ENCODE results near the gene ZNF124.
"Not testable (repeated sequence)": the region's sequence is repeated elsewhere in the genome, so short reads cannot be mapped to it uniquely, and the experiment has no call there.

The ZNF124 gene

DNA sequence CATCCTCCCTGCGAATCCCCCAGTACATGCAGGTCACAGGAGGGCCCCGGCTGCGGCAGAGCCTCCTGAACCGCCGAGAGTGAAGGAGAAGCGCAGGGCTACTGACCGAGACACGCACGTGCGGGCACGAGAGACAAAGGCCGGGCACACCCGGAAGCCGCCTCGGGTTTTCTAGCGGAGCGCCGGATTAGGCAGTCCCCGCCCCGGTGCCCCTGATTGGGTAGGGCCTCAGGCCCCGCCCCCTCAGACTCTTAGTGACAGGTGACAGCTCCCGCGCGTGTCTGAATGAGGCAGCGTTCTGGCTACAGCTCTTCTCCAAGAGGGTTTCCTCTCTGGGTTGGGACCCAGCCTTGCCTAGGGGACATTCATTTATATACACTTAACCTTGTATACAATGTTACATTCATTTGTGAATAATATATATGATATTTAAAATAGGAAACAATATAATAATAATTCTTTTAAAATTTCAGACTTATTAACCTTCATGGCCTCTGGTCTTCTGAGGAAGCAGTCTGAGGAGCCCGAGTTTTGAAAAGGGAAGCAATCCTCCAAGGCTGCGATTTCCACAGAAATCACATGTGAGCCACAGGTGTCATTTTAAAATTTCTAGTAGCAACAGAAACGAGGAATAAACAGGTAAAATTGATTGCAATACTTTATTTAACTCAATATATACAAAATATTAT is at the start of gene ZNF124:
TSS of gene ZNF124 (minus strand) at position 146 of the 689 bp plus-strand sequence. CDS start at position 3, 143 bp downstream.
- CTCF ChIA-PET; POLR2A ChIA-PET; DNase-seq (ENCODE audit: extremely low spot score): not testable (repeated sequence)

- CTCF ChIA-PET; POLR2A ChIA-PET; DNase-seq (ENCODE audit: extremely low spot score): not testable (repeated sequence)
These were observed 48.5 kb upstream of the ZNF124 start for GRCh38 chr1:247220280-247220679.

GRCh38 chr1:247218121-247218651 is 46.4 kb upstream of the ZNF124 start:
- no peak for TF ChIP-seq CTCF (IDR thresholded peaks at IDR 0.05; ENCODE audit: control extremely low read depth, extremely low read depth, low read depth, missing control alignments)
- ChIA-PET POLR2A (no interaction called here), CTCF (no interaction called here)
- DNase-seq (ENCODE audit: extremely low spot score): no peak

- no peak for TF ChIP-seq CTCF (IDR thresholded peaks at IDR 0.05; ENCODE audit: control extremely low read depth, extremely low read depth, low read depth, missing control alignments)
- CTCF ChIA-PET: no interaction called here
- POLR2A ChIA-PET: no interaction called here
- no peak for DNase-seq (ENCODE audit: extremely low spot score)
These were observed 44.4 kb upstream of the ZNF124 start for GRCh38 chr1:247216261-247216660.

GRCh38 chr1:247212627-247213617 is 41.1 kb upstream of the ZNF124 start:
- TF ChIP-seq CTCF (IDR thresholded peaks at IDR 0.05; ENCODE audit: control extremely low read depth, extremely low read depth, low read depth, missing control alignments): no peak
- POLR2A ChIA-PET: no interaction called here
- CTCF ChIA-PET: interaction anchor here (0.9 to 1.5 kb wide), 5 partner anchors 9 to 178 kb away, joined by 3 to 4 read pairs (median 3); no protein-coding TSS in a partner anchor
- no peak for DNase-seq (ENCODE audit: extremely low spot score)

GRCh38 chr1:247212012-247212411 is 40.2 kb upstream of the ZNF124 start:
- DNase-seq (ENCODE audit: extremely low spot score): peak; percentile 59
- CTCF ChIA-PET: interaction anchor here (0.9 to 1.5 kb wide), 3 partner anchors 8 to 106 kb away, joined by 3 to 4 read pairs (median 3); no protein-coding TSS in a partner anchor
- POLR2A ChIA-PET: no interaction called here
- no peak for TF ChIP-seq CTCF (IDR thresholded peaks at IDR 0.05; ENCODE audit: control extremely low read depth, extremely low read depth, low read depth, missing control alignments)

GRCh38 chr1:247211339-247211738 is 39.5 kb upstream of the ZNF124 start:
- no peak for TF ChIP-seq CTCF (IDR thresholded peaks at IDR 0.05; ENCODE audit: control extremely low read depth, extremely low read depth, low read depth, missing control alignments)
- CTCF ChIA-PET: interaction anchor here (1.5 kb wide), 1 partner anchor 107 kb away, joined by 3 read pairs; no protein-coding TSS in a partner anchor
- POLR2A ChIA-PET: no interaction called here
- no peak for DNase-seq (ENCODE audit: extremely low spot score)

Data from GM10248 (cell line).